ENCODE data around the gene ATP7B.

ATP7B gene

DNA sequence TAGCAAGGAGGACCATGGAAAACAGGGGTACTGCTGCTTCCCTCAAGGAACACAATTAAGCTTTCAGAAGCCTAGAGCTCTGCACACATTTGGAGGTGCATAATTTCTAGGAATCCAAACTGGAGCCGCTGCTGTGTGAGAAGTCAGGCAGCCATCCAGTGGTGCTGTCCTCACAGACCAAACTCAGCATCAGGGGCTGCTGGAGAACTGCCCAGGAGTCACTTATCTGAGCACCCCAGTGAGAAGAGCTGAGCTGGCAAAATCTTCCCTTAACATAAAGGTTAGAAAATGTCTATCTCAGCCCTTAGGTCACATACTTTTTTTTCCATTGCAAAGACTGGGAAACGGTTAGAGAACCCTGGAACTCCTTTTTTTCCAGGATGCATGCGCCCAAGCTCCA, 72.8 kb downstream of the ATP7B start:
- H3K4me3 ChIP-seq (ENCODE audit: severe bottlenecking): no peak overlapping the region
- no peaks in the 10 kb centered on the region for H3K27me3 ChIP-seq (ENCODE audit: insufficient read depth, poor library complexity, severe bottlenecking)
- no peaks in the 10 kb centered on the region for H3K4me1 ChIP-seq (ENCODE audit: insufficient read depth, poor library complexity, severe bottlenecking)
- no peak overlapping the region for H3K27ac ChIP-seq (ENCODE audit: poor library complexity, severe bottlenecking)
- no peaks in the 10 kb centered on the region for H3K9me3 ChIP-seq (ENCODE audit: severe bottlenecking)
- H3K36me3 ChIP-seq (ENCODE audit: low read depth): no peaks in the 10 kb centered on the region
- DNase-seq (ENCODE audit: low spot score): no peak
- TF ChIP-seq CTCF (IDR thresholded peaks at IDR 0.05; ENCODE audit: poor library complexity, severe bottlenecking): no peak
- no peak for ATAC-seq (ENCODE audit: low read depth)

- ATAC-seq (ENCODE audit: low read depth) (no peak), DNase-seq (ENCODE audit: low spot score) (no peak)
- Histone ChIP-seq H3K9me3 (ENCODE audit: severe bottlenecking) (no peaks in the 10 kb centered on the region), H3K27me3 (ENCODE audit: insufficient read depth, poor library complexity, severe bottlenecking) (no peaks in the 10 kb centered on the region), H3K36me3 (ENCODE audit: low read depth) (no peaks in the 10 kb centered on the region), H3K4me3 (ENCODE audit: severe bottlenecking) (no peak overlapping the region), H3K4me1 (ENCODE audit: insufficient read depth, poor library complexity, severe bottlenecking) (no peaks in the 10 kb centered on the region), H3K27ac (ENCODE audit: poor library complexity, severe bottlenecking) (no peak overlapping the region)
- no peak for TF ChIP-seq CTCF (IDR thresholded peaks at IDR 0.05; ENCODE audit: poor library complexity, severe bottlenecking)
These were observed 73.6 kb downstream of the ATP7B start for GRCh38 chr13:51937320-51938290.

GRCh38 chr13:51935326-51936171, 75.7 kb downstream of the ATP7B start:
- no peaks in the 10 kb centered on the region for H3K4me1 ChIP-seq (ENCODE audit: insufficient read depth, poor library complexity, severe bottlenecking)
- H3K36me3 ChIP-seq (ENCODE audit: low read depth): no peaks in the 10 kb centered on the region
- no peaks in the 10 kb centered on the region for H3K9me3 ChIP-seq (ENCODE audit: severe bottlenecking)
- TF ChIP-seq CTCF (IDR thresholded peaks at IDR 0.05; ENCODE audit: poor library complexity, severe bottlenecking): no peak
- no peak overlapping the region for H3K4me3 ChIP-seq (ENCODE audit: severe bottlenecking)
- no peaks in the 10 kb centered on the region for H3K27me3 ChIP-seq (ENCODE audit: insufficient read depth, poor library complexity, severe bottlenecking)
- ATAC-seq (ENCODE audit: low read depth): peak; percentile 44; the same call in 1 of the 3 replicates
- no peak overlapping the region for H3K27ac ChIP-seq (ENCODE audit: poor library complexity, severe bottlenecking)
- no peak for DNase-seq (ENCODE audit: low spot score)

GRCh38 chr13:51934461-51935087, 76.7 kb downstream of the ATP7B start:
- TF ChIP-seq CTCF (IDR thresholded peaks at IDR 0.05; ENCODE audit: poor library complexity, severe bottlenecking): no peak

More at GRCh38 chr13:51934461-51935087, 76.7 kb downstream of the ATP7B start:
- Histone ChIP-seq H3K36me3 (ENCODE audit: low read depth) (no peaks in the 10 kb centered on the region), H3K9me3 (ENCODE audit: severe bottlenecking) (no peaks in the 10 kb centered on the region), H3K4me3 (ENCODE audit: severe bottlenecking) (no peak overlapping the region), H3K27ac (ENCODE audit: poor library complexity, severe bottlenecking) (no peak overlapping the region), H3K4me1 (ENCODE audit: insufficient read depth, poor library complexity, severe bottlenecking) (no peaks in the 10 kb centered on the region), H3K27me3 (ENCODE audit: insufficient read depth, poor library complexity, severe bottlenecking) (no peaks in the 10 kb centered on the region)
- DNase-seq (ENCODE audit: low spot score): no peak
- no peak for ATAC-seq (ENCODE audit: low read depth)
